Measurements from ENCODE around the gene TELO2. TPM values are rescaled to one million over a fixed set of nuclear protein-coding genes. Genes with fewer than 3 reads are reported as not detected.

The TELO2 gene
- total RNA-seq, 1 donor from 2014 or later = 77.2 TPM

- no peak for TF ChIP-seq CTCF (IDR thresholded peaks at IDR 0.05; ENCODE audit: unreplicated experiment)
- Mint-ChIP-seq H3K27ac (no peak overlapping the region), H3K27me3 (no peaks in the 10 kb centered on the region), H3K4me3 (ENCODE audit: low read depth) (peak overlapping the region; percentile 83), H3K4me1 (ENCODE audit: low read depth) (peaks cover 9% of the 10 kb centered on the region), H3K36me3 (ENCODE audit: insufficient read depth) (peaks cover 4% of the 10 kb centered on the region), H3K9me3 (ENCODE audit: low read depth) (no peaks in the 10 kb centered on the region)
- no peak for DNase-seq (ENCODE audit: low spot score, unreplicated experiment)
Observed at GRCh38 chr16:1494711-1495110, 1.6 kb downstream of the TELO2 start.

GRCh38 chr16:1495211-1495888 lies 2.2 kb downstream of the TELO2 start:
- Mint-ChIP-seq H3K4me1 (ENCODE audit: low read depth) (peaks cover 9% of the 10 kb centered on the region), H3K36me3 (ENCODE audit: insufficient read depth) (peaks cover 4% of the 10 kb centered on the region), H3K27ac (no peak overlapping the region), H3K9me3 (ENCODE audit: low read depth) (no peaks in the 10 kb centered on the region), H3K4me3 (ENCODE audit: low read depth) (peak overlapping the region; percentile 38), H3K27me3 (no peaks in the 10 kb centered on the region)
- no peak for DNase-seq (ENCODE audit: low spot score, unreplicated experiment)
- TF ChIP-seq CTCF (IDR thresholded peaks at IDR 0.05; ENCODE audit: unreplicated experiment) = no peak

GRCh38 chr16:1495889-1496262 lies 2.7 kb downstream of the TELO2 start:
- H3K9me3 Mint-ChIP-seq (ENCODE audit: low read depth) = no peaks in the 10 kb centered on the region
- no peak overlapping the region for H3K27ac Mint-ChIP-seq
- peaks cover 4% of the 10 kb centered on the region for H3K36me3 Mint-ChIP-seq (ENCODE audit: insufficient read depth)
- peaks cover 9% of the 10 kb centered on the region for H3K4me1 Mint-ChIP-seq (ENCODE audit: low read depth)
- TF ChIP-seq CTCF (IDR thresholded peaks at IDR 0.05; ENCODE audit: unreplicated experiment) = no peak
- no peak overlapping the region for H3K4me3 Mint-ChIP-seq (ENCODE audit: low read depth)
- no peaks in the 10 kb centered on the region for H3K27me3 Mint-ChIP-seq
- DNase-seq (ENCODE audit: low spot score, unreplicated experiment) = no peak

GRCh38 chr16:1496464-1496863 lies 3.3 kb downstream of the TELO2 start:
- no peaks in the 10 kb centered on the region for H3K9me3 Mint-ChIP-seq (ENCODE audit: low read depth)
- peak overlapping the region; percentile 11 for H3K4me3 Mint-ChIP-seq (ENCODE audit: low read depth)
- peaks cover 4% of the 10 kb centered on the region for H3K36me3 Mint-ChIP-seq (ENCODE audit: insufficient read depth)
- TF ChIP-seq CTCF (IDR thresholded peaks at IDR 0.05; ENCODE audit: unreplicated experiment) = no peak
- no peak overlapping the region for H3K27ac Mint-ChIP-seq
- H3K27me3 Mint-ChIP-seq = no peaks in the 10 kb centered on the region
- H3K4me1 Mint-ChIP-seq (ENCODE audit: low read depth) = peaks cover 9% of the 10 kb centered on the region
- DNase-seq (ENCODE audit: low spot score, unreplicated experiment) = no peak

GRCh38 chr16:1497014-1497598 lies 3.9 kb downstream of the TELO2 start:
- no peaks in the 10 kb centered on the region for H3K27me3 Mint-ChIP-seq
- TF ChIP-seq CTCF (IDR thresholded peaks at IDR 0.05; ENCODE audit: unreplicated experiment) = no peak
- peaks cover 7% of the 10 kb centered on the region for H3K36me3 Mint-ChIP-seq (ENCODE audit: insufficient read depth)
- no peak for DNase-seq (ENCODE audit: low spot score, unreplicated experiment)
- no peak overlapping the region for H3K4me3 Mint-ChIP-seq (ENCODE audit: low read depth)
- H3K4me1 Mint-ChIP-seq (ENCODE audit: low read depth) = peaks cover 9% of the 10 kb centered on the region
- no peak overlapping the region for H3K27ac Mint-ChIP-seq
- H3K9me3 Mint-ChIP-seq (ENCODE audit: low read depth) = no peaks in the 10 kb centered on the region

All from progenitor cell of endocrine pancreas (in vitro differentiated cells).